HFF-Myc (cell line): ENCODE results near the gene IL1B.

Source experiments
- DNase-seq: peaks from one replicate; pipeline ENCODE4 v3.0.0-alpha.2; 2011; ENCODE audit warnings: low read depth; ENCODE audit errors: extremely low read depth
- H3K4me3 ChIP-seq: replicated peaks from 2 replicates; pipeline ENCODE4 v1.5.1; 2011; ENCODE audit warnings: low read depth, mild to moderate bottlenecking, control low read depth, low read length
- CTCF ChIP-seq: IDR thresholded peaks from 2 replicates; pipeline ENCODE4 v1.5.1; 2012; ENCODE audit warnings: mild to moderate bottlenecking, low read depth, low read length, control low read depth; ENCODE audit errors: missing control alignments

The IL1B gene

GRCh38 chr2:112840068-112840445 is 3.5 kb upstream of the IL1B start:
- TF ChIP-seq CTCF = no peak
- DNase-seq = no peak
- H3K4me3 ChIP-seq = no peak overlapping the region

- TF ChIP-seq CTCF = no peak
- DNase-seq = no peak
- H3K4me3 ChIP-seq = no peak overlapping the region
These were observed 3.0 kb upstream of the IL1B start for GRCh38 chr2:112839407-112840067.

- no peak for TF ChIP-seq CTCF
- 0 out of 2 replicates have a peak overlapping the region, but pooled peaks have one; percentile 12 for H3K4me3 ChIP-seq
- DNase-seq = no peak
These were observed 417 bp downstream of the IL1B start for GRCh38 chr2:112836163-112836560.

GRCh38 chr2:112835536-112836162 is 930 bp downstream of the IL1B start:
- no peak overlapping the region for H3K4me3 ChIP-seq
- no peak for TF ChIP-seq CTCF
- DNase-seq = no peak

GRCh38 chr2:112835061-112835501 is 1.5 kb downstream of the IL1B start:
- no peak for TF ChIP-seq CTCF
- no peak overlapping the region for H3K4me3 ChIP-seq
- no peak for DNase-seq

GRCh38 chr2:112834396-112835037 is 2.1 kb downstream of the IL1B start:
- no peak for DNase-seq
- H3K4me3 ChIP-seq = no peak overlapping the region
- no peak for TF ChIP-seq CTCF
